Endothelial cell of umbilical vein (primary cell): ENCODE results near the gene TOB1. TPM values are rescaled to one million over a fixed set of nuclear protein-coding genes. Genes with fewer than 3 reads are reported as not detected.

Experiments
- BruUV-seq: library from RNA; stranded (reverse); fragments of 400-500 nt; replicated peaks from 2 replicates; lab custom pipeline; 2021; lab: Mats Ljungman, UMichigan
- CTCF ChIA-PET: fragments of 300-600, 350-600 bp; sonication (Branson Sonifier 250); formaldehyde crosslinking; loops from one replicate; lab custom pipeline; 2021; ENCODE audit warnings: antibody characterized with exemption, inconsistent platforms; lab: Charles Lee
- POLR2A ChIA-PET: fragments of 300-600, 350-600 bp; sonication (Branson Sonifier 250); formaldehyde crosslinking; loops from one replicate; lab custom pipeline; 2021; ENCODE audit warnings: antibody characterized with exemption, inconsistent platforms; lab: Charles Lee
- DNase-seq: peaks from one replicate; pipeline ENCODE4 v3.0.0-alpha.2; 2011; ENCODE audit warnings: low read depth, low spot score
- FAIRE-seq: peaks from 2 replicates; lab custom pipeline; 2011; peaks lifted over from hg19 to GRCh38; lab: Jason Lieb, UNC
- H2AFZ ChIP-seq: 2 replicates; pipeline ENCODE4 v1.6.0; 2012; ENCODE audit warnings: low read depth, low read length, control low read depth, inconsistent platforms
- H3K27ac ChIP-seq: 2 replicates; pipeline ENCODE4 v1.5.1; 2011; ENCODE audit warnings: low read depth, mild to moderate bottlenecking, control low read depth, low read length, moderate library complexity; ENCODE audit not compliant: insufficient read depth
- H3K27me3 ChIP-seq, 2 experiments: 2 replicates each; pipeline versions ENCODE4 v1.6.0 to v1.6.1; 2011; ENCODE audit warnings: low read length in 2 of 2, mixed read lengths in 1 of 2; ENCODE audit not compliant: control insufficient read depth in 2 of 2, insufficient read depth in 2 of 2
- H3K36me3 ChIP-seq, 2 experiments: 2 replicates in 1 of 2; 3 replicates in 1 of 2; pipeline ENCODE4 v1.5.1; 2011; ENCODE audit warnings: low read length in 2 of 2, mild to moderate bottlenecking in 1 of 2, moderate library complexity in 1 of 2; ENCODE audit not compliant: control insufficient read depth in 2 of 2, insufficient read depth in 2 of 2; ENCODE audit errors: extremely low read depth in 1 of 2
- H3K4me1 ChIP-seq: 3 replicates; pipeline ENCODE4 v1.5.1; 2011; ENCODE audit warnings: mild to moderate bottlenecking, low read length; ENCODE audit not compliant: control insufficient read depth, insufficient read depth; ENCODE audit errors: extremely low read depth
- H3K4me2 ChIP-seq: 2 replicates; pipeline ENCODE4 v1.6.1; 2011; ENCODE audit warnings: low read length, control low read depth, mixed read lengths; ENCODE audit not compliant: insufficient read depth
- H3K4me3 ChIP-seq, 3 experiments: fragments of 200-600 bp in 1 of 3; sonication (generic), shearing (Covaris generic) in 1 of 3; replicated peaks in 1 of 3; 2 replicates each; pipeline ENCODE4 v1.5.1; 2011 to 2016; ENCODE audit warnings: control low read depth in 3 of 3, low read length in 3 of 3, mild to moderate bottlenecking in 2 of 3, inconsistent platforms in 1 of 3, low read depth in 1 of 3, moderate library complexity in 1 of 3; ENCODE audit not compliant: insufficient read depth in 1 of 3
- H3K79me2 ChIP-seq: 2 replicates; pipeline ENCODE4 v1.6.0; 2012; ENCODE audit warnings: low read length, inconsistent platforms; ENCODE audit not compliant: control insufficient read depth, insufficient read depth
- H3K9ac ChIP-seq: replicated peaks from 2 replicates; pipeline ENCODE3; 2011; ENCODE audit warnings: low read length, control low read depth; ENCODE audit not compliant: insufficient read depth; ENCODE audit errors: extremely low read depth
- H3K9me1 ChIP-seq: replicated peaks from 3 replicates; pipeline ENCODE4 v1.6.0; 2011; ENCODE audit warnings: mild to moderate bottlenecking, low read length; ENCODE audit not compliant: control insufficient read depth, insufficient read depth; ENCODE audit errors: extremely low read depth
- H3K9me3 ChIP-seq: replicated peaks from 2 replicates; pipeline ENCODE4 v1.5.1; 2012; ENCODE audit warnings: low read length, inconsistent platforms; ENCODE audit not compliant: control insufficient read depth, insufficient read depth
- H4K20me1 ChIP-seq: replicated peaks from 2 replicates; pipeline ENCODE3; 2011; ENCODE audit warnings: mild to moderate bottlenecking, low read length; ENCODE audit not compliant: control insufficient read depth, insufficient read depth; ENCODE audit errors: extremely low read depth
- CTCF ChIP-seq, 2 donors: IDR thresholded peaks; 1 replicate in 1 of 2; 2 replicates in 1 of 2; pipeline ENCODE4 v1.5.1; 2011; ENCODE audit warnings: low read length in 2 of 2, mild to moderate bottlenecking in 2 of 2, moderate library complexity in 2 of 2, control low read depth in 1 of 2, inconsistent platforms in 1 of 2, low read depth in 1 of 2; ENCODE audit not compliant: insufficient read depth in 1 of 2; ENCODE audit errors: extremely low read depth in 1 of 2
- EZH2 ChIP-seq: IDR thresholded peaks from 2 replicates; pipeline ENCODE4 v1.6.1; 2012; ENCODE audit warnings: borderline replicate concordance, low read depth, mild to moderate bottlenecking, moderate library complexity, low read length, inconsistent platforms; ENCODE audit not compliant: severe bottlenecking
- FOS ChIP-seq: IDR thresholded peaks from 2 replicates; pipeline ENCODE4 v1.6.1; 2011; ENCODE audit warnings: mild to moderate bottlenecking, low read length, moderate library complexity, borderline replicate concordance; ENCODE audit not compliant: insufficient read depth
- GATA2 ChIP-seq: IDR thresholded peaks from 2 replicates; pipeline ENCODE4 v1.7.0; 2011; ENCODE audit warnings: low read depth, mild to moderate bottlenecking, moderate library complexity, mixed read lengths, low read length; ENCODE audit not compliant: insufficient read length, insufficient read depth
- JUN ChIP-seq: IDR thresholded peaks from 2 replicates; pipeline ENCODE4 v1.6.1; 2011; ENCODE audit warnings: borderline replicate concordance, low read depth; ENCODE audit not compliant: insufficient read length, insufficient read depth
- MAX ChIP-seq: IDR thresholded peaks from 2 replicates; pipeline ENCODE4 v1.6.1; 2011; ENCODE audit not compliant: insufficient read depth, insufficient read length
- MYC ChIP-seq: IDR thresholded peaks from one replicate; pipeline ENCODE4 v1.6.1; 2011; ENCODE audit warnings: mild to moderate bottlenecking, low read depth, low read length
- POLR2A ChIP-seq: IDR thresholded peaks from 2 replicates; pipeline ENCODE4 v1.6.1; 2012; ENCODE audit warnings: low read depth, mild to moderate bottlenecking, control low read depth, low read length
- POLR2AphosphoS5 ChIP-seq: IDR thresholded peaks from 2 replicates; pipeline ENCODE4 v1.6.1; 2012; ENCODE audit warnings: low read depth, mild to moderate bottlenecking, control low read depth, low read length, moderate library complexity; ENCODE audit not compliant: insufficient read depth
- dilution Hi-C: fragments of 300-500 bp; cut with MboI; formaldehyde crosslinking; loops from one replicate; pipeline ENCODE4 v1.15.0; 2019; ENCODE audit warnings: low sequenced_read_pairs; ENCODE audit not compliant: extremely low pct_ligation_motif_present
- intact Hi-C: fragments of 100-400 bp; cut with micrococcal nuclease; formaldehyde crosslinking; loops from one replicate; pipeline ENCODE4 v1.10.0; 2022
- polyA plus RNA-seq, 4 experiments: library from polyadenylated mRNA; depleted of rRNA in 3 of 4; stranded (reverse) in 3 of 4; unstranded in 1 of 4; fragments of >200 nt; gene quantifications; 2 replicates each; pipeline versions ENCODE4 v1.2.1 to v1.2.3, GENCODE V29; 2011 to 2012; ENCODE audit warnings: missing spikeins in 1 of 4
- total RNA-seq: library from RNA; stranded (reverse); gene quantifications from 2 replicates; pipeline ENCODE4 v1.2.3, GENCODE V29; 2021

TOB1 gene
- total and polyA plus RNA-seq, 2 donors (not counting 3 experiments of a cell fraction or from before 2014, with no cell fraction given): 3.3 to 12.9 TPM

GRCh38 chr17:50893183-50893993, 27.2 kb upstream of the TOB1 start:
- Histone ChIP-seq H3K9me1 (no peaks in the 10 kb centered on the region), H3K9me3 (no peaks in the 10 kb centered on the region), H3K4me2 (no peak overlapping the region), H3K27me3 (peaks cover 5 to 12% of the 10 kb centered on the region in 2 experiments), H3K27ac (no peak overlapping the region), H4K20me1 (no peaks in the 10 kb centered on the region), H2AFZ (no peak overlapping the region), H3K4me3 (no peak overlapping the region), H3K36me3 (no peaks in the 10 kb centered on the region), H3K9ac (no peak overlapping the region), H3K4me1 (no peaks in the 10 kb centered on the region), H3K79me2 (no peaks in the 10 kb centered on the region)
- no peak for TF ChIP-seq CTCF (IDR thresholded peaks at IDR 0.05; ENCODE audit: extremely low read depth in 1 of 2, insufficient read depth in 1 of 2, low read depth in 1 of 2, low read length in 2 of 2)
- TF ChIP-seq MAX: no peak
- no peak for TF ChIP-seq JUN
- TF ChIP-seq POLR2AphosphoS5: no peak
- TF ChIP-seq EZH2: no peak
- TF ChIP-seq GATA2: no peak
- TF ChIP-seq MYC: no peak
- TF ChIP-seq POLR2A: no peak
- TF ChIP-seq FOS: no peak
- DNase-seq: no peak
- ChIA-PET POLR2A (no interaction called here), CTCF (interaction anchor here (1.2 kb wide), 1 partner anchor 41 kb away, joined by 3 read pairs; no protein-coding TSS in a partner anchor)
- intact Hi-C loops: no loop called here
- BruUV-seq: no TSS peak
- dilution Hi-C loops: no loop called here
- no peak for FAIRE-seq
